EH (cell line): Measurements from ENCODE around the gene PRELP.
"Not testable (repeated sequence)": the region's sequence is repeated elsewhere in the genome, so short reads cannot be mapped to it uniquely, and the experiment has no call there.

ENCODE experiments used
- DNase-seq: peaks from one replicate; pipeline ENCODE4 v3.0.0-alpha.2; 2015; ENCODE audit warnings: low read depth

The PRELP gene

GRCh38 chr1:203506858-203507626 is 31.4 kb downstream of the PRELP start:
- DNase-seq = no peak

DNA sequence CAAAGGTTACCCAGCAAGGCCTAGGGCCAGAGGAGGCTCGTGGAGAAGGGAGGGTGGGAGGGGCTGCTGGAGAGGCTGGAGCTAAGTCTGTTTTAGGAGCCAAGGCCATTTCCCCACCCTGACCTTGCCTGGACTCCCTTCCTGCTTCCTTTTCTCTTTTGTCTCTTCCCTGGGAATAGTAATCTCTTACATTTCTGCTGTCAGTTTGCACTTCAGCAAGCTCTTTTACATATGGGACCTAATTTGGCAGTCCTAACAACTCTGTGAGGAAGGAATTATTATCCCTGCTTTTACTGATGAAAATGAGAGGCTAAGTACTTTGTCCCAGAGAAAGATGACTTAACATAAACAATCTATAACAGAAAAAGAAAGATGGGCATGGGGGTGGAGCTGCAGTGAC is 32.2 kb downstream of the PRELP start:
- no peak for DNase-seq

- DNase-seq = no peak
These were observed 33.0 kb downstream of the PRELP start for GRCh38 chr1:203508463-203509073.

DNA sequence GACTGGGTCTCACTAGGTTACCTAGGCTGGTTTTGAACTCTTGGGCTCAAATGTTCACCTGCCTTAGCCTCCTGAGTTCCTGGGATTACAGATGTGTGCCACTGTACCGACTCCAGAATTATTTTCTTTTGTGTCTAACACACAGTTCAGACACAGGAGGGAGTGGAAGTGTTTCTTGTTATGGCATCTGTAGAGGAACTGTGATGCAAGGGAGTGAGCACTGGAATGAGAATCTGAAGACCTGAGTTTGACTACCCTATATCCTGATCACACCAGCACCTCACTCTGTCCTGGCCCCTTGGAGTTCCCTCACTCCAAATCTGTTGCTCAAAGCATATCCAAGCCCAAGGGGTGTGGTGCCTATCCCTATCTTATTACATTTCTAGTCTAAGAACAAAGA is 33.5 kb downstream of the PRELP start:
- DNase-seq = peak; percentile 39

GRCh38 chr1:203511513-203511912 is 35.9 kb downstream of the PRELP start:
- DNase-seq = no peak

DNA sequence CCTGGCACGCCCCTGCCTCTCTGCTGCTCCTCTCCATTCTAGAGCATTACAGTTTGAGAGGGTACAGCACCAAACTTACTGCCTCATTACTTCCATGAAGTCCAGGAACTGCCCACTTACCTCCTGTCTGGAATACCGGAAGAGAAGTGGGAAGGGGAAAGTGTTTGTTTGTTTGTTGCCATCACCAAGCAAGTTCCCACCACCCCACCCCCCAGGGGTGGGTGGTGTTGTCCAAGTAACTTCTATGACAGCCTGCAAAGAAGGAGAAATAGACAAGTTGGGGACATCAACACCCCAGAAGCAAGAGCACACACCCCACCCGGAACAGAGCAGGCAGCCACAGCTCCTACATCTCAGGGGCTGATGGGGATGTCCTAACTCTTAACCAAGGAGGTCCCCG is 36.3 kb downstream of the PRELP start:
- no peak for DNase-seq

DNA sequence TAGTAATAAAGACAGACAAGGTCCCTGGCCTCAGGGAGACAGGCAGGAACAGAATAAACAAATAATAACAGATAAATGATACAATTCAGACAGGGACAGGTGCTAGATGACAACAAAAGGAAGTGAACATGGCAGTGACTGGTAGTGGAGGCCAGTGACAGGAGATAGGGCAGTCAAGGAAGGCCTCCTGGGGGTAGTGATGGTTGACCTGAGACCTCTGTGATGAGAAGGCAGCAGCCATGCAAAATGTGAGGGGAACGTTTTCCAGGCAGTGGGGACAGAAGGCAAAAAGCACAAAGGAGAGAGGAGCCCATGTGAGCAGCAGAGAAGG is 36.9 kb downstream of the PRELP start:
- no peak for DNase-seq

DNA sequence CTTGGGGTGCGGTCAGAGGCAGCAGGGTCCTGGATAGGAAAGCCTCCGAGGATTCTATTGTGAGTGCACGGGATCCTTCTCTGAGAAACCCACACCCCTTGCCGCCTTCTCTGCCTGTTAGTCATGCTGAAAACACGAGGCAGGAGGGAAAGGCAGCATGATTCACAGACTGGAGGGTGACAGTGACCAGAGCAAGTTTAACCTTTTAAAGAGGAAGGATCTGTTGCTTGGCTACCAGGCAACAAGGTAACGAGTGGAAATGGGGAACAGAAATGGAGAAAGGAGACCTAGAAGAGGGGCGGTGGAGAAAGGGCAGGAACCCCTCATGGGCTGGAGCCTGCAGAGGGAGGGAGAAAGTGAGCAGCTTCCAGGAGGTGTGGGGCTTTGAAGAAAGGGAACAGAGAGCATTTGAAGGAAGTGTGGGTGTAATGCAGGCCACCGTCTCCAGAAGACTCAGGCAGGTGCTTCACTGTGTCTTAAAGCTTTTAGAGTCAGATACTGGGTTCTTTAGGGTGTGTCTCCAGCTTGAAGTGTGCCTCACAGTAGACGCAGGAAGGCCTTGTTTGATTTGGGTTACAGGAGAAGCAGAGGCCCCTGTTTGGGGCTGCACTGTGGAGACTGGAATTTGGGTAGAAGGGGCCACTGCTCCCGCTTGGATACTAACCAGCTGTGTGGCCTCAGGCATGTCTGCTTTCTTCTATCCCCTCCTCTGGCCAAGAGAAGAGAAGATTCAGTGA is 37.4 kb downstream of the PRELP start:
- DNase-seq = peak; percentile 98

DNA sequence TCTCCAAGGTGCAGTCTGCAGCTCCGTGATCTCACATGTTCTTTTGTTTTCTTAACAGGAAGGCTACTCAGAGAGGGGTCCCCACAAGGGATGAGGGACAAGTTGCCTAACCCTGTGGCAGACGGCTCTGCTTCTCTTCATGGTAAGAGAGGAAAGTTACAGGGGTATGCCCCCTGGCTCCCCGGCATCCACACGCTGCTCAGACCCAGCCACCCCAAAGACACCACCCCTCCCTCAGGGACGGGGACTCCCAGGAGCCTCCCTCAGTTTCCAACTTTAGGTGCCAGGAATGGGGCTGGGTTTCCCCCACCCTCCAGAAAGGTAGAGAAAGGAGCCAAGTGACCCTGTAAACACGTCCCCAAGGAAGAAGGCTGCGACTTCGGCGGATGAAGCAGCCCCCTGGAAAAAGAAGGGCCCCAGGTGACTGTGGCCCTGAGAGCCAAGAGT is 38.0 kb downstream of the PRELP start:
- no peak for DNase-seq

- no peak for DNase-seq
These were observed 40.6 kb downstream of the PRELP start for GRCh38 chr1:203516184-203516583.

- no peak for DNase-seq
These were observed 41.3 kb downstream of the PRELP start for GRCh38 chr1:203516906-203517305.

GRCh38 chr1:203517426-203518110 is 42.0 kb downstream of the PRELP start:
- DNase-seq = peak; percentile 41

GRCh38 chr1:203518139-203518538 is 42.5 kb downstream of the PRELP start:
- not testable (repeated sequence) for DNase-seq

DNA sequence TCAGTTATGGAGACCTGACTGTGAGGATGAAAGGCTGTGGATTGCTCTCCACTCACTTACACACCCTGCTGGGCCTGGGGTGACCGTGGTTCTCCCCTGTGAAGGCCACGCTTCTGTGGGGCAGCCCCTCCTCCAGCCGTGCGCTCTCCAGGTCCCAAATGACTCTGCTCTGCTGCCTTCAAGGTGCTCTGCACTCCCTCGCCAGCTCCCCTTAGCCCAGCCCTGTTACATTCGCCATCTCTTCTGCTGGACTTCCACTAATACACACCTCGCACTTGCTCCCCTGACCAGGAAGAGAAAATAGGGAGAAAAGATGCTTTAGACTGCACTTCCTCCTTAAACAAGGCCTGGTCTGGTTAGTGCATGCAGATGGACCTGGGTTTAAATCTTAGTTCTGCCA is 42.9 kb downstream of the PRELP start:
- no peak for DNase-seq

GRCh38 chr1:203519053-203519840 is 43.6 kb downstream of the PRELP start:
- no peak for DNase-seq

GRCh38 chr1:203519896-203520295 is 44.3 kb downstream of the PRELP start:
- no peak for DNase-seq

- DNase-seq = peak; percentile 67
These were observed 44.7 kb downstream of the PRELP start for GRCh38 chr1:203520315-203520714.

GRCh38 chr1:203521074-203521794 is 45.6 kb downstream of the PRELP start:
- no peak for DNase-seq

- no peak for DNase-seq
These were observed 46.2 kb downstream of the PRELP start for GRCh38 chr1:203521812-203522211.

DNA sequence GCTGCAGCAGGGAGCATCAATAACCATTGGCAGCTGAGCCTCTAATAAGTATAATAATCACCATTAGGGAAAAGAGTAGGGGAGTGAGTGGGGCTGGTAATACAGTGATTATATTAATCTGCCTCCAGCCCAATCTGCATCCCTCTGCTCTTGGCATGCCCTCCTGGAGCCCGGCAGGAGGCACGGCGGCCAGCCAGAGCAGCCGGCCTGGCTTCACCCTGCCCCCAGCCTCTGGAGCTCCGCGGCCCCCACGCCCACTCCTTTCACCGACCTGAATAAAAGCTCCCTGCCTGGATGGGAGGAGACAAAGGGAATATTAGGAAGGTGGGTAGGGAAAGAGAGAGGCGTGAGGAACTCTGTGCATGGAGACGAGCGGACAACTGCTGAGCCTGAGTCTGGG is 46.6 kb downstream of the PRELP start:
- no peak for DNase-seq

DNA sequence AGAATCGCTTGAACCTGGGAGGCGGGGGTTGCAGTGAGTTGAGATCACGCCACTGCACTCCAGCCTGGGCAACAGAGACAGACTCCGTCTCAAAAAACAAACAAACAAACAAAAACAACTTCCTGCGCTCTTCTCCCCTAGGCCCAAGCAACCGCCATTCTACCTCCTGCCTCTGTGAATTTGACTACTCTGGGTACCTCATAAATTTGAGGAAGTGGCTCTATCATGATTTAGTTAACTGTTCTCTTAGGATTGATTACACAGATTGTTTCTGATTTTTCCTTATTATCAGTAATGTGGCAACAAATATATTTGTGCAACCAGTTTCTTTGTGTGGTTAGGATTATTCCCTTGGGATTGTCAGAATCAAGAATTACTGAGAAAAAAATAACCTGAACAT is 48.1 kb downstream of the PRELP start:
- DNase-seq = no peak
